Measurements from ENCODE around the gene STRAP. TPM values are rescaled to one million over a fixed set of nuclear protein-coding genes. Genes with fewer than 3 reads are reported as not detected.

The STRAP gene
- total and polyA plus RNA-seq, 10 of the 15 experiments (the other 5 are each of a cell fraction or from before 2014, with no cell fraction given), result 64.3 to 281 (median 119) TPM

DNA sequence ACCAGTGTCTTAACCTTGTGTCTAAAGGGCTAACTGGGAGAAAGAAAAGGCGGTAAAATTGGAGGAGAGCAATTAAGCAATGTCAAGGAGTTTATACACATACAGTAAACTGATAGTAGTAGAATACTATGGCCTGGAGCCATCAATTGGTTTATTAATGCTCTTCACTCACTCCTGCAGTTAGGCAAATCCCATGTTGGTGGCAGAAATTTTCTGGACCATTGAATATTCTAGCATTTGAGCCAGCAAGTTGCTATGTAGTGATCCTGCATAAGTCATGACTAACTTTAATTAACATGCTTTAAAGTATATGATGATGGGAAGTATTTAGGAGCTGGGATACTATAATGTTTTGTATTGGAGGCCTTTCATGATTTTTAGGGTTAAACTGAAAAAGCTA, 14.7 kb downstream of the STRAP start (continued):
- TF ChIP-seq, protein P1, sequence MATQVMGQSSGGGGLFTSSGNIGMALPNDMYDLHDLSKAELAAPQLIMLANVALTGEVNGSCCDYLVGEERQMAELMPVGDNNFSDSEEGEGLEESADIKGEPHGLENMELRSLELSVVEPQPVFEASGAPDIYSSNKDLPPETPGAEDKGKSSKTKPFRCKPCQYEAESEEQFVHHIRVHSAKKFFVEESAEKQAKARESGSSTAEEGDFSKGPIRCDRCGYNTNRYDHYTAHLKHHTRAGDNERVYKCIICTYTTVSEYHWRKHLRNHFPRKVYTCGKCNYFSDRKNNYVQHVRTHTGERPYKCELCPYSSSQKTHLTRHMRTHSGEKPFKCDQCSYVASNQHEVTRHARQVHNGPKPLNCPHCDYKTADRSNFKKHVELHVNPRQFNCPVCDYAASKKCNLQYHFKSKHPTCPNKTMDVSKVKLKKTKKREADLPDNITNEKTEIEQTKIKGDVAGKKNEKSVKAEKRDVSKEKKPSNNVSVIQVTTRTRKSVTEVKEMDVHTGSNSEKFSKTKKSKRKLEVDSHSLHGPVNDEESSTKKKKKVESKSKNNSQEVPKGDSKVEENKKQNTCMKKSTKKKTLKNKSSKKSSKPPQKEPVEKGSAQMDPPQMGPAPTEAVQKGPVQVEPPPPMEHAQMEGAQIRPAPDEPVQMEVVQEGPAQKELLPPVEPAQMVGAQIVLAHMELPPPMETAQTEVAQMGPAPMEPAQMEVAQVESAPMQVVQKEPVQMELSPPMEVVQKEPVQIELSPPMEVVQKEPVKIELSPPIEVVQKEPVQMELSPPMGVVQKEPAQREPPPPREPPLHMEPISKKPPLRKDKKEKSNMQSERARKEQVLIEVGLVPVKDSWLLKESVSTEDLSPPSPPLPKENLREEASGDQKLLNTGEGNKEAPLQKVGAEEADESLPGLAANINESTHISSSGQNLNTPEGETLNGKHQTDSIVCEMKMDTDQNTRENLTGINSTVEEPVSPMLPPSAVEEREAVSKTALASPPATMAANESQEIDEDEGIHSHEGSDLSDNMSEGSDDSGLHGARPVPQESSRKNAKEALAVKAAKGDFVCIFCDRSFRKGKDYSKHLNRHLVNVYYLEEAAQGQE (IDR thresholded peaks at IDR 0.05; ENCODE audit: low read depth, low read length), result no peak
- TF ChIP-seq BRCA1 (IDR thresholded peaks at IDR 0.05; ENCODE audit: low read depth, low read length) (no peak), CEBPB (IDR thresholded peaks at IDR 0.05; ENCODE audit: borderline replicate concordance in 1 of 2, low read depth in 2 of 2, low read length in 2 of 2) (no peak), ATF7 (IDR thresholded peaks at IDR 0.05; ENCODE audit: low read depth) (no peak), MEF2B (IDR thresholded peaks at IDR 0.05; ENCODE audit: partially characterized antibody, poor library complexity, severe bottlenecking) (no peak)
- TF ChIP-seq, protein P2, sequence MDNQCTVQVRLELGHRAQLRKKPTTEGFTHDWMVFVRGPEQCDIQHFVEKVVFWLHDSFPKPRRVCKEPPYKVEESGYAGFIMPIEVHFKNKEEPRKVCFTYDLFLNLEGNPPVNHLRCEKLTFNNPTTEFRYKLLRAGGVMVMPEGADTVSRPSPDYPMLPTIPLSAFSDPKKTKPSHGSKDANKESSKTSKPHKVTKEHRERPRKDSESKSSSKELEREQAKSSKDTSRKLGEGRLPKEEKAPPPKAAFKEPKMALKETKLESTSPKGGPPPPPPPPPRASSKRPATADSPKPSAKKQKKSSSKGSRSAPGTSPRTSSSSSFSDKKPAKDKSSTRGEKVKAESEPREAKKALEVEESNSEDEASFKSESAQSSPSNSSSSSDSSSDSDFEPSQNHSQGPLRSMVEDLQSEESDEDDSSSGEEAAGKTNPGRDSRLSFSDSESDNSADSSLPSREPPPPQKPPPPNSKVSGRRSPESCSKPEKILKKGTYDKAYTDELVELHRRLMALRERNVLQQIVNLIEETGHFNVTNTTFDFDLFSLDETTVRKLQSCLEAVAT (IDR thresholded peaks at IDR 0.05), result no peak

DNA sequence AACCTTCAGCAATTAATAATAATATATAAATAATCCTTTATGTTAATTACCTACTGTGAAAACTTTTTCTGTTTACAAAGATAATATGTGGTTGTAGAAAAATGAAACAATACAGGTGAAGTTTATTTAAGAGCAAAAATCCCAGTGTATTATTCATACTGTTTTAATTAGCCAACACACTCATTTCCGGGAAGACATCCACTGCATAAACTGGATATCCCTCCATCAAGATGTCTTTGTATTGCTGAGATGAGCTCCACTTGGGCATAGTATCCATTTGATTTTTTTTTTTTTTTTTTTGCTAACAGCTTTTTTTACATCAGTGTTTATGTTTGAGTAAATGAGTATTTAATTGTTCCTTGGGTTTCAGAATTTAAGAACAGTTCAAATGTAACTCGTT, 15.2 kb downstream of the STRAP start:
- CTCF ChIA-PET, result interaction anchor here (0.7 to 7.0 kb wide), 18 partner anchors 9 to 365 kb away, joined by 3 to 115 read pairs (median 5); partner anchors contain the start of gene DERA
- TF ChIP-seq, protein P3, sequence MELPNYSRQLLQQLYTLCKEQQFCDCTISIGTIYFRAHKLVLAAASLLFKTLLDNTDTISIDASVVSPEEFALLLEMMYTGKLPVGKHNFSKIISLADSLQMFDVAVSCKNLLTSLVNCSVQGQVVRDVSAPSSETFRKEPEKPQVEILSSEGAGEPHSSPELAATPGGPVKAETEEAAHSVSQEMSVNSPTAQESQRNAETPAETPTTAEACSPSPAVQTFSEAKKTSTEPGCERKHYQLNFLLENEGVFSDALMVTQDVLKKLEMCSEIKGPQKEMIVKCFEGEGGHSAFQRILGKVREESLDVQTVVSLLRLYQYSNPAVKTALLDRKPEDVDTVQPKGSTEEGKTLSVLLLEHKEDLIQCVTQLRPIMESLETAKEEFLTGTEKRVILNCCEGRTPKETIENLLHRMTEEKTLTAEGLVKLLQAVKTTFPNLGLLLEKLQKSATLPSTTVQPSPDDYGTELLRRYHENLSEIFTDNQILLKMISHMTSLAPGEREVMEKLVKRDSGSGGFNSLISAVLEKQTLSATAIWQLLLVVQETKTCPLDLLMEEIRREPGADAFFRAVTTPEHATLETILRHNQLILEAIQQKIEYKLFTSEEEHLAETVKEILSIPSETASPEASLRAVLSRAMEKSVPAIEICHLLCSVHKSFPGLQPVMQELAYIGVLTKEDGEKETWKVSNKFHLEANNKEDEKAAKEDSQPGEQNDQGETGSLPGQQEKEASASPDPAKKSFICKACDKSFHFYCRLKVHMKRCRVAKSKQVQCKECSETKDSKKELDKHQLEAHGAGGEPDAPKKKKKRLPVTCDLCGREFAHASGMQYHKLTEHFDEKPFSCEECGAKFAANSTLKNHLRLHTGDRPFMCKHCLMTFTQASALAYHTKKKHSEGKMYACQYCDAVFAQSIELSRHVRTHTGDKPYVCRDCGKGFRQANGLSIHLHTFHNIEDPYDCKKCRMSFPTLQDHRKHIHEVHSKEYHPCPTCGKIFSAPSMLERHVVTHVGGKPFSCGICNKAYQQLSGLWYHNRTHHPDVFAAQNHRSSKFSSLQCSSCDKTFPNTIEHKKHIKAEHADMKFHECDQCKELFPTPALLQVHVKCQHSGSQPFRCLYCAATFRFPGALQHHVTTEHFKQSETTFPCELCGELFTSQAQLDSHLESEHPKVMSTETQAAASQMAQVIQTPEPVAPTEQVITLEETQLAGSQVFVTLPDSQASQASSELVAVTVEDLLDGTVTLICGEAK (IDR thresholded peaks at IDR 0.05; ENCODE audit: borderline replicate concordance), result no peak
- TF ChIP-seq TCF3 (IDR thresholded peaks at IDR 0.05; ENCODE audit: borderline replicate concordance, insufficient read depth, low read depth, low read length) (no peak), MXI1 (IDR thresholded peaks at IDR 0.05; ENCODE audit: low read depth, low read length) (no peak), MEF2B (IDR thresholded peaks at IDR 0.05; ENCODE audit: partially characterized antibody, poor library complexity, severe bottlenecking) (no peak), MTA2 (IDR thresholded peaks at IDR 0.05; ENCODE audit: low read depth) (no peak), ZNF274 (IDR thresholded peaks at IDR 0.05; ENCODE audit: insufficient read depth, insufficient read length) (no peak)

More for the DNA sequence above, 15.2 kb downstream of the STRAP start:
- SMC1A ChIA-PET (ENCODE audit: uncharacterized antibody, unreplicated experiment), result interaction anchor here (0.6 to 3.5 kb wide), 19 partner anchors 9 to 374 kb away, joined by 3 to 56 read pairs (median 5); partner anchors contain the start of genes DERA and STRAP
- H3K4me2 ChIP-seq (ENCODE audit: control insufficient read depth, insufficient read depth), result no peak overlapping the region
- no peaks in the 10 kb centered on the region for H3K79me2 ChIP-seq (ENCODE audit: control insufficient read depth, insufficient read depth, low read length)
- intact Hi-C loops (cut with micrococcal nuclease; ENCODE audit: unreplicated experiment) (no loop called here), in situ Hi-C loops (cut with MboI) (loop anchor here (25.0 kb wide), 1 partner anchor 1110 kb away; no protein-coding TSS in a partner anchor)
- RAD21 ChIA-PET (ENCODE audit: unreplicated experiment), result interaction anchor here (0.6 to 5.3 kb wide), 11 partner anchors 10 to 365 kb away, joined by 3 to 42 read pairs (median 3); partner anchors contain the start of gene DERA
- BruUV-seq (replicated peaks), result no TSS peak
- POLR2A ChIA-PET, result interaction anchor here (0.6 to 1.1 kb wide), 3 partner anchors 13 to 497 kb away, joined by 3 to 6 read pairs (median 4); partner anchors contain the start of genes DERA and STRAP
- no peaks in the 10 kb centered on the region for H4K20me1 ChIP-seq (ENCODE audit: control insufficient read depth, insufficient read depth)
- H3K9me3 ChIP-seq (replicated peaks; ENCODE audit: control insufficient read depth, insufficient read depth, low read length), result no peaks in the 10 kb centered on the region
- H3K27ac ChIP-seq (ENCODE audit: control insufficient read depth, insufficient read depth), result no peak overlapping the region
- H3K9ac ChIP-seq (ENCODE audit: control insufficient read depth, insufficient read depth, low read length), result no peak overlapping the region
- FAIRE-seq, result no peak
- peaks cover 4 to 26% of the 10 kb centered on the region in 2 experiments for H3K36me3 ChIP-seq (ENCODE audit: control insufficient read depth in 2 of 2, insufficient read depth in 2 of 2, low read length in 1 of 2)
- WGBS (ENCODE audit: insufficient coverage, insufficient replicate concordance, low lambda C conversion rate, missing lambda C conversion rate), result 98% methylated on average over 2 of the region's 2 CpGs
- DNase-seq (ENCODE audit: low read depth, low spot score), result no peak
- no peak for ATAC-seq
- H3K4me1 ChIP-seq (ENCODE audit: control insufficient read depth, insufficient read depth, low read length), result no peaks in the 10 kb centered on the region
- no peak overlapping the region for H3K4me3 ChIP-seq
- H2AFZ ChIP-seq (ENCODE audit: control insufficient read depth, low read depth, low read length), result no peak overlapping the region
- no peaks in the 10 kb centered on the region for H3K27me3 ChIP-seq (replicated peaks in 1 of 2; ENCODE audit: control insufficient read depth in 2 of 2, insufficient read depth in 2 of 2, low read length in 1 of 2)

Data from GM12878 (cell line).